Measurements from ENCODE around the gene NPTX1.

DNA sequence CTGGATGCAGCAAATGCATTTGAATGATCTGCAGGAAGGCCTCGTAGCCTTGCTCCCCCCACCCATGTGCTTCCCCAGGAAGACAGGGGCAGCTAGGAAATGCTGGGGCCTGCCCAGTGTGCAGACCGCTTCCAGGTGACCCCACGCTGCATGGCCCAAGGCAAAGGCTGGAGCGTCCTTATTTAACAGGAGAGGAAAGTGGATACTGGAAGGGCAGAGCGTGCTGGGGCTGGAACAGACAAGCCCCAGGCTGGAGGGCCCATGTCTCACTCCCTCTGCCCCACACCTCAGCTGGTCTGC is 26.1 kb upstream of the NPTX1 start:
- TF ChIP-seq RAD21 (conservative IDR thresholded peaks at IDR 0.05), result no peak
- TF ChIP-seq, protein P1, sequence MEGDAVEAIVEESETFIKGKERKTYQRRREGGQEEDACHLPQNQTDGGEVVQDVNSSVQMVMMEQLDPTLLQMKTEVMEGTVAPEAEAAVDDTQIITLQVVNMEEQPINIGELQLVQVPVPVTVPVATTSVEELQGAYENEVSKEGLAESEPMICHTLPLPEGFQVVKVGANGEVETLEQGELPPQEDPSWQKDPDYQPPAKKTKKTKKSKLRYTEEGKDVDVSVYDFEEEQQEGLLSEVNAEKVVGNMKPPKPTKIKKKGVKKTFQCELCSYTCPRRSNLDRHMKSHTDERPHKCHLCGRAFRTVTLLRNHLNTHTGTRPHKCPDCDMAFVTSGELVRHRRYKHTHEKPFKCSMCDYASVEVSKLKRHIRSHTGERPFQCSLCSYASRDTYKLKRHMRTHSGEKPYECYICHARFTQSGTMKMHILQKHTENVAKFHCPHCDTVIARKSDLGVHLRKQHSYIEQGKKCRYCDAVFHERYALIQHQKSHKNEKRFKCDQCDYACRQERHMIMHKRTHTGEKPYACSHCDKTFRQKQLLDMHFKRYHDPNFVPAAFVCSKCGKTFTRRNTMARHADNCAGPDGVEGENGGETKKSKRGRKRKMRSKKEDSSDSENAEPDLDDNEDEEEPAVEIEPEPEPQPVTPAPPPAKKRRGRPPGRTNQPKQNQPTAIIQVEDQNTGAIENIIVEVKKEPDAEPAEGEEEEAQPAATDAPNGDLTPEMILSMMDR (IDR thresholded peaks at IDR 0.05; ENCODE audit: poor library complexity, severe bottlenecking), result no peak

Measured in neural cell (in vitro differentiated cells).